ENCODE results near the gene SUN5. TPM values are rescaled to one million over a fixed set of nuclear protein-coding genes. Genes with fewer than 3 reads are reported as not detected.

Gene SUN5
- total RNA-seq, 1 experiment from 2014 or later: not detected

DNA sequence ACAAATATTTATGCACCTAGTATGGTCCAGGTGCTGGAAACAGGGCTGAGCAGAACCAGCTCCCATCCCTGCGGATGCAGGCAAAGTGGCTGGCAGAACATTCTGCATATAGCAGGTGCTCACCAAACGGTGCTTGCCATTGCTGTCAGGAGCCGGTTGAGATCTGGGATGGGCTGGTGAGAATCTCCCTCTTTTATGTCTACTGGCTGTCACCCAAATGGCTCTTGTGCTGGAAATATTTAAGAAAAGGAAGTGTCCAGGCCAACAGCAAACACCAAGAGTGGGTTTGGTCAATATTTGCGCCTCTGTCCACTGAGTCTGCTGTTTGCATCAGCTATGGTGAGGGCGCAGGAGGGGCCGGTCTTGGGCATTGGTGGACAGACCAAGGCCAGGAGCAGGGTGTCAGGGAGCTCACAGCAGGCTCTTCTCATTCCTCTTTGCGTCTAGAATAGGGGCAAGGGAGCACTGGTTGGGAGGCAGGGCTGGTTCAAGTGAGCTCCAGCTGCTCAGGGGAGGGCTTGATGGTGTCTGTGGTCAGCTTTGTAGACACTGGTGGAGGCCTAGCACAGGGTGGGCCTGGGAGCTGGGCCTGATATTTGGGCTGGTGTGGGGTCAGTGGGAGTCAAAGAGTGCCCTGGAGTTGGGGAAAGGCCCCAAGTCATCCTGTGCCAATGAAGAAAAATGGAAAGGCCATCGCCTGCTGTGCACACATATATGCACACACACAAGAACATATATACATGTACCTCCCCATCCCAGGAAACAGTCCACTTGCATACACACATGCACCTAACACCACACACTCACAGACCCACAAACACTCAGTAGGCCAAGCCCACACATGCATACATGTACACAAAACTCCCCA lies 1.9 kb upstream of the SUN5 start:
- Mint-ChIP-seq H3K4me3 (no peak overlapping the region), H3K9me3 (peaks cover 6% of the 10 kb centered on the region), H3K27me3 (ENCODE audit: low read depth) (no peaks in the 10 kb centered on the region), H3K36me3 (no peaks in the 10 kb centered on the region; the same call in 1 of the 2 replicates), H3K4me1 (peaks cover 6% of the 10 kb centered on the region; the same call in 1 of the 2 replicates), H3K27ac (no peak overlapping the region)
- TF ChIP-seq, protein P1, sequence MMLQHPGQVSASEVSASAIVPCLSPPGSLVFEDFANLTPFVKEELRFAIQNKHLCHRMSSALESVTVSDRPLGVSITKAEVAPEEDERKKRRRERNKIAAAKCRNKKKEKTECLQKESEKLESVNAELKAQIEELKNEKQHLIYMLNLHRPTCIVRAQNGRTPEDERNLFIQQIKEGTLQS (CRISPR knock-in tag; conservative IDR thresholded peaks at IDR 0.05): no peak
- TF ChIP-seq GABPB1 (CRISPR knock-in tag; IDR thresholded peaks at IDR 0.05): peak; percentile 100
- ChIA-PET CTCF (interaction anchor here (0.5 to 3.5 kb wide), 6 partner anchors 10 to 104 kb away, joined by 3 to 51 read pairs (median 6); partner anchors contain the start of gene BPIFB6), POLR2A (no interaction called here)
- ATAC-seq: no peak
- DNase-seq (ENCODE audit: low spot score): no peak

DNA sequence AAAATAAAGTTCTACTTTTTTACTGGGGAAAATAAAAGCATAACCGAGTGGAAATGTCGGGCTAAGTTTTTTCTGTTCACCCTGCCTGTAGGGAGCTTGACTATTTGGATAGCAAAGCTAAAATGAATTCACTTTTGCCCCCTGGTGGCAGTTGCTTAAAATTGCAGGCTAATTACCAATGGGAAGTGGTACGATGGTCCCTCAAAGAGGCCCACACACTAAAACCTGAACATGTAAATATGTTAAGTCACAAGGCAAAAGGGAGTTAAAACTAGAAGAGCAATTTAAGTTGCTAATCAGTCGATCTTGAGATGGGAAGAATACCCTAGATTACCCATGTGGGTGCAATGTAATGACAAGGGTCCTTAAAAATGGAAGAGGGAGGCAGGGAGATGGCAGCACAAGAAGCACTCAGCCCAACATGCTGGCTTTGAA lies 916 bp upstream of the SUN5 start:
- TF ChIP-seq, protein P2, sequence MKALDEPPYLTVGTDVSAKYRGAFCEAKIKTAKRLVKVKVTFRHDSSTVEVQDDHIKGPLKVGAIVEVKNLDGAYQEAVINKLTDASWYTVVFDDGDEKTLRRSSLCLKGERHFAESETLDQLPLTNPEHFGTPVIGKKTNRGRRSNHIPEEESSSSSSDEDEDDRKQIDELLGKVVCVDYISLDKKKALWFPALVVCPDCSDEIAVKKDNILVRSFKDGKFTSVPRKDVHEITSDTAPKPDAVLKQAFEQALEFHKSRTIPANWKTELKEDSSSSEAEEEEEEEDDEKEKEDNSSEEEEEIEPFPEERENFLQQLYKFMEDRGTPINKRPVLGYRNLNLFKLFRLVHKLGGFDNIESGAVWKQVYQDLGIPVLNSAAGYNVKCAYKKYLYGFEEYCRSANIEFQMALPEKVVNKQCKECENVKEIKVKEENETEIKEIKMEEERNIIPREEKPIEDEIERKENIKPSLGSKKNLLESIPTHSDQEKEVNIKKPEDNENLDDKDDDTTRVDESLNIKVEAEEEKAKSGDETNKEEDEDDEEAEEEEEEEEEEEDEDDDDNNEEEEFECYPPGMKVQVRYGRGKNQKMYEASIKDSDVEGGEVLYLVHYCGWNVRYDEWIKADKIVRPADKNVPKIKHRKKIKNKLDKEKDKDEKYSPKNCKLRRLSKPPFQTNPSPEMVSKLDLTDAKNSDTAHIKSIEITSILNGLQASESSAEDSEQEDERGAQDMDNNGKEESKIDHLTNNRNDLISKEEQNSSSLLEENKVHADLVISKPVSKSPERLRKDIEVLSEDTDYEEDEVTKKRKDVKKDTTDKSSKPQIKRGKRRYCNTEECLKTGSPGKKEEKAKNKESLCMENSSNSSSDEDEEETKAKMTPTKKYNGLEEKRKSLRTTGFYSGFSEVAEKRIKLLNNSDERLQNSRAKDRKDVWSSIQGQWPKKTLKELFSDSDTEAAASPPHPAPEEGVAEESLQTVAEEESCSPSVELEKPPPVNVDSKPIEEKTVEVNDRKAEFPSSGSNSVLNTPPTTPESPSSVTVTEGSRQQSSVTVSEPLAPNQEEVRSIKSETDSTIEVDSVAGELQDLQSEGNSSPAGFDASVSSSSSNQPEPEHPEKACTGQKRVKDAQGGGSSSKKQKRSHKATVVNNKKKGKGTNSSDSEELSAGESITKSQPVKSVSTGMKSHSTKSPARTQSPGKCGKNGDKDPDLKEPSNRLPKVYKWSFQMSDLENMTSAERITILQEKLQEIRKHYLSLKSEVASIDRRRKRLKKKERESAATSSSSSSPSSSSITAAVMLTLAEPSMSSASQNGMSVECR (CRISPR knock-in tag; IDR thresholded peaks at IDR 0.05; ENCODE audit: borderline replicate concordance): no peak
- TF ChIP-seq, protein P3, sequence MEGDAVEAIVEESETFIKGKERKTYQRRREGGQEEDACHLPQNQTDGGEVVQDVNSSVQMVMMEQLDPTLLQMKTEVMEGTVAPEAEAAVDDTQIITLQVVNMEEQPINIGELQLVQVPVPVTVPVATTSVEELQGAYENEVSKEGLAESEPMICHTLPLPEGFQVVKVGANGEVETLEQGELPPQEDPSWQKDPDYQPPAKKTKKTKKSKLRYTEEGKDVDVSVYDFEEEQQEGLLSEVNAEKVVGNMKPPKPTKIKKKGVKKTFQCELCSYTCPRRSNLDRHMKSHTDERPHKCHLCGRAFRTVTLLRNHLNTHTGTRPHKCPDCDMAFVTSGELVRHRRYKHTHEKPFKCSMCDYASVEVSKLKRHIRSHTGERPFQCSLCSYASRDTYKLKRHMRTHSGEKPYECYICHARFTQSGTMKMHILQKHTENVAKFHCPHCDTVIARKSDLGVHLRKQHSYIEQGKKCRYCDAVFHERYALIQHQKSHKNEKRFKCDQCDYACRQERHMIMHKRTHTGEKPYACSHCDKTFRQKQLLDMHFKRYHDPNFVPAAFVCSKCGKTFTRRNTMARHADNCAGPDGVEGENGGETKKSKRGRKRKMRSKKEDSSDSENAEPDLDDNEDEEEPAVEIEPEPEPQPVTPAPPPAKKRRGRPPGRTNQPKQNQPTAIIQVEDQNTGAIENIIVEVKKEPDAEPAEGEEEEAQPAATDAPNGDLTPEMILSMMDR (IDR thresholded peaks at IDR 0.05): peak; percentile 81
- no peaks in the 10 kb centered on the region; the same call in 1 of the 2 replicates for H3K36me3 Mint-ChIP-seq
- H3K27me3 Mint-ChIP-seq (ENCODE audit: low read depth): no peaks in the 10 kb centered on the region
- no peak overlapping the region for H3K4me3 Mint-ChIP-seq
- ChIA-PET CTCF (interaction anchor here (0.6 to 3.5 kb wide), 28 partner anchors 10 to 466 kb away, joined by 3 to 51 read pairs (median 4); partner anchors contain the start of gene BPIFB6), POLR2A (no interaction called here)
- no peak overlapping the region for H3K27ac Mint-ChIP-seq
- DNase-seq (ENCODE audit: low spot score) (no peak), ATAC-seq (peak; percentile 61)
- peaks cover 6% of the 10 kb centered on the region; the same call in 1 of the 2 replicates for H3K4me1 Mint-ChIP-seq
- peaks cover 6% of the 10 kb centered on the region for H3K9me3 Mint-ChIP-seq

DNA sequence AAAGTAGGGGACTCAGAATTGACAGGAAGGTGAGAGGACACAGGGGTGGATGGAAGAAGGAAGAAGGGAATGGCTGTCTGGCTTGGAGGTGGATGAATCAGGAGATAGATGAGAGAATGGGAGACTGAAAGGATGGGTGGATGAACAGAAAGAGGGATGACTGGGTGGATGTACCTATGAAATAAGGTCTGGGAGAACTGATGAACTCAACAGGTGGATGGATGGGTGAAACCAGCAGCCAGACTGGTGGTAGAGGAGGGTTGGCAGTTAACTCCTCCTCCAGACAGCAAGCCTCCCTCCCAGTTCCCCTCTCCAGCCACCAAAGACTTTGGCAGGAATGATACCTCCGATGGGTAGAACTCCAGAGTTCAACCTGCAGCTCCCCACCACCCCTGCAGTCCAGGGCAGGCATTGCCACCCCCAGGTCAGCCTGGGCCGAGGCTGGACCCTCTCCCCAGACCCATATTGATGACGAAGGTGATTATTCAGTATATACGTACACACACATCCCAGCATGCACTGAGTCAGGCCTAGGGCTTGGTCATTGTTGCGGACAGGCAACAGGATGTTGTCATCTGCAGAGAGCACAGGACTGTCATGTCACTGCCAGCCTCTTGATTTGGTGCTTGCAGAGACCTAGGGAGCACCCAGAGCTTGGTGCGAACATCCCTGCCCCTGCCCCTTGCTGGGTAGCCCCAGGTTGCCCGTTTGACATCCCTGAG lies 2.0 kb downstream of the SUN5 start:
- H3K9me3 Mint-ChIP-seq: peaks cover 6% of the 10 kb centered on the region
- H3K4me1 Mint-ChIP-seq: no peaks in the 10 kb centered on the region
- no peak overlapping the region for H3K27ac Mint-ChIP-seq
- no peak for TF ChIP-seq ZNF317 (CRISPR knock-in tag; IDR thresholded peaks at IDR 0.05; ENCODE audit: borderline replicate concordance, low read depth)
- 0 out of 2 replicates have a peak, but pooled peaks have one; percentile 10 for TF ChIP-seq GABPB1 (CRISPR knock-in tag; IDR thresholded peaks at IDR 0.05)
- DNase-seq (ENCODE audit: low spot score) (no peak), ATAC-seq (no peak; the same call in 1 of the 2 replicates)
- no peaks in the 10 kb centered on the region for H3K27me3 Mint-ChIP-seq (ENCODE audit: low read depth)
- ChIA-PET POLR2A (no interaction called here), CTCF (interaction anchor here (1.5 kb wide), 1 partner anchor 15 kb away, joined by 3 read pairs; no protein-coding TSS in a partner anchor)
- no peak overlapping the region for H3K4me3 Mint-ChIP-seq
- H3K36me3 Mint-ChIP-seq: no peaks in the 10 kb centered on the region; the same call in 1 of the 2 replicates

DNA sequence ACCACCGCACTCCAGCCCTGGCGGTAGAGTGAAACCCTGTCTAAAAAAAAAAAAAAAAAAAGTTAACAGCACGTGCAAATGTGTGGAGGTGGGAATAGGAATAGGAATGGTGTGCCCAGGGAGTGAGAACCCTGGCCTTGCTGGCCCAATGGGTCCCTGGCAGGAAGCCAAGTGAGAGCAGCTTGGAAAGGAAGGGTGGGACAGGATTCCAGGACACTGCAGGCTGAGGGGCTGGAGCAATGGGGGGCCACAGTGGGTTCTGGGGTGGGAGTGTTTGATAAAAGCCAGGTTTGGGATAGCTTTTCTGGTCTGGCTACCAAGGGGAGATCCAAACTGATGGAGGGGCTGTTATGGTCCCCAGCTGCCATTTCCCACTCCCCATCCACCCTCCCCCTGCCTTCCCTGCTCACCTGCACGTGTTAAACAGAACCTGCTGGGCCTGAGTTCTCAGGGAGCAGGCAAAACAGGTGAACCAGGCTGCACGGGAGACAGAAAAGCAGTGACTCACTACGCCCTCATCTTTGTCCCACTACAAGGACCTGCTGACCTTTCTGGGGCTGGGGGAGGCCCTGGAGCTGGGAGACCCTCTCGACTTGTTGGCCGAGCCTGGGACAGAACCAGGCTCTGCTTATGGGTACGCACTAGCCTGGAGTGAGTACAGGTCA lies 3.3 kb downstream of the SUN5 start:
- H3K4me3 Mint-ChIP-seq: no peak overlapping the region
- TF ChIP-seq CREB1 (CRISPR knock-in tag; IDR thresholded peaks at IDR 0.05): no peak
- no peak for DNase-seq (ENCODE audit: low spot score)
- H3K9me3 Mint-ChIP-seq: peaks cover 6% of the 10 kb centered on the region
- no peak for ATAC-seq
- CTCF ChIA-PET: no interaction called here
- POLR2A ChIA-PET: no interaction called here
- H3K27ac Mint-ChIP-seq: no peak overlapping the region
- H3K27me3 Mint-ChIP-seq (ENCODE audit: low read depth): no peaks in the 10 kb centered on the region
- H3K4me1 Mint-ChIP-seq: no peaks in the 10 kb centered on the region
- no peaks in the 10 kb centered on the region; the same call in 1 of the 2 replicates for H3K36me3 Mint-ChIP-seq
